HG03175 (cell line): ENCODE results near the gene EMP1.
A peak's percentile ranks its signal among the peaks of the same experiment; 100 is the strongest.

Experiments used
- ATAC-seq: cut with Tn5 transposase; IDR thresholded peaks from one replicate; pipeline ENCODE4 v1.9.1; 2021; ENCODE audit warnings: mild to moderate bottlenecking, moderate library complexity; ENCODE audit not compliant: unreplicated experiment

Gene EMP1

GRCh38 chr12:13195250-13195649 is 1.3 kb upstream of the EMP1 start:
- ATAC-seq = no peak

DNA sequence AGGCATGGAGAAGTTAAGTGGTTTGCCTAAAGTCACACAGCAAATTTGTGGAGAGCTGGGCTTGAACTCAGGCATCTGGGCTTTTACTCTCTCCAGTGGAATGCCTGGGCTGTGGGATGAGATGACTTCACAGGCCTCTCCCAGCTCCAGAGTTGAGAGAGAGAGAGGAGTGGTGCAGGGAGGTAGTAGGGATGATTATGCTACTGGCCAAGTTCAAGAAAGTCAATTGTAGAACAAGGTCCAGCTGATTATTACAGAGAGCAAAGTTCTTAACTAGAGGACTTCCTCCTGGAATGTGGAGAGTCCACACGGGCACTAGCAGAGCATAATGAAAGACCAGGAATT is 769 bp upstream of the EMP1 start:
- no peak for ATAC-seq

- no peak for ATAC-seq
Observed at GRCh38 chr12:13197032-13197431, 506 bp downstream of the EMP1 start.

DNA sequence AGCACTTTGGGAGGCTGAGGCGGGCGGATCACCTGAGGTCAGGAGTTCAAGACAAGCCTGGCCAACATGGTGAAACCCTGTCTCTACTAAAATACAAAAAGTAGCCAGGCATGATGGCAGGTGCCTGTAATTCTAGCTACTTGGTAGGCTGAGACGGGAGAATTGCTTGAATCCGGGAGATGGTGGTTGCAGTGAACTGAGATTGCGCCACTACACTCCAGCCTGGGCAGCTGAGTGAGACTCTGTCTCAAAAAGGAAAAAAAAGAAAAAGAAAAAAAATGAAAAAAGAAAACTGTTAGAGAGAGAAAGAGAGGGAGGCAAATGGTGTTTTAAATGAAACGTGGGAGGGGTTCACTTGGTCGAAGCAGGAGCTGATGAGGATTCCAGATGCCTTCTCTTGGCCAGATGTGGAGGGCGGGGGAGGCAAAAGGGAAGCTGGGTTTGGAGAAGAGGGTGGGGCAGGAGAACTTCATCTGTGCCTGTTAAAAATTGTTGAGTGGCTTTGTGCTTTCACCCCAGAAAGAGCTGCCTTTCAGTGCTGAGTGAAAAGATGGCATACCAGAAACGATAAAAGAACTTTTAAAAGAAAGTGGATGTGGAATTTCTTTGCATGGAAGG is 1.1 kb downstream of the EMP1 start:
- ATAC-seq = no peak

DNA sequence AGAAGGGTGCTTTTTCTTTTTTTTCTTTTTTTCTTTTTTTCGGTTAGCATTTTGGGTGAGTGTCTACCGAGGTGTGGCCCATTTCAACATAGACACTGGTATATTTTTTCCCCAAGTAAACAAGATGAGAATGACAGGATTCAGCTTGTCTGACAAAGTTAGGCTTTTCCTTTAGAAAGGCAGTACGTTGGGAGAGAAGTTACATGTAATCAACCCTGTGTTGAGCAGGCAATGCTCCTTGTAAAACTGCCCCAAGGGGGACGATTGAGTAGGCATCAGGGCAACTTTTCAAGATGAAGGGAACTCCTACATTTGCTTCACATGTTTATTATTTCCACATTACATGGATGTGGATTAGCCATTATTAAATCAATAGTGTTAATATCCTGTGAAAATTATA is 1.7 kb downstream of the EMP1 start:
- ATAC-seq = no peak

GRCh38 chr12:13198876-13199275 is 2.4 kb downstream of the EMP1 start:
- ATAC-seq = no peak

DNA sequence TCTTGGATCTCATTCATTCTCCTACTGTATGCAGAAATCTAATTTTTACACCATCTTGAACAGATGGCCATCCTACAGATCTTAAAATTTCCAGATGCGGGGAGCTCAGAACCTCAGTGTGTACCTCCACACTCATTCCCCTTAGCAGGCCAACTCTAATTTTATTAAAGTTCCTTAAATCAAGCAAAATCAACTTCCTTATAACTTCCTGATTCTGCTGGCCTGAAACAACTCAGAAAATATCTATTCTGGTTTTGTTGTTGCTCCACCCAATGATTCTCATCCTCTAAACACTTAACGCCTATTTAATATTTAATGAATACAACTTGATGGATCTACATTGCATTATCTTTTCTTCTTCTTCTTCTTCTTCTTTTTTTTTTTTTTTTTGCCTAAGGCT is 3.1 kb downstream of the EMP1 start:
- ATAC-seq = no peak

- no peak for ATAC-seq
Observed at GRCh38 chr12:13200841-13201240, 4.3 kb downstream of the EMP1 start.

DNA sequence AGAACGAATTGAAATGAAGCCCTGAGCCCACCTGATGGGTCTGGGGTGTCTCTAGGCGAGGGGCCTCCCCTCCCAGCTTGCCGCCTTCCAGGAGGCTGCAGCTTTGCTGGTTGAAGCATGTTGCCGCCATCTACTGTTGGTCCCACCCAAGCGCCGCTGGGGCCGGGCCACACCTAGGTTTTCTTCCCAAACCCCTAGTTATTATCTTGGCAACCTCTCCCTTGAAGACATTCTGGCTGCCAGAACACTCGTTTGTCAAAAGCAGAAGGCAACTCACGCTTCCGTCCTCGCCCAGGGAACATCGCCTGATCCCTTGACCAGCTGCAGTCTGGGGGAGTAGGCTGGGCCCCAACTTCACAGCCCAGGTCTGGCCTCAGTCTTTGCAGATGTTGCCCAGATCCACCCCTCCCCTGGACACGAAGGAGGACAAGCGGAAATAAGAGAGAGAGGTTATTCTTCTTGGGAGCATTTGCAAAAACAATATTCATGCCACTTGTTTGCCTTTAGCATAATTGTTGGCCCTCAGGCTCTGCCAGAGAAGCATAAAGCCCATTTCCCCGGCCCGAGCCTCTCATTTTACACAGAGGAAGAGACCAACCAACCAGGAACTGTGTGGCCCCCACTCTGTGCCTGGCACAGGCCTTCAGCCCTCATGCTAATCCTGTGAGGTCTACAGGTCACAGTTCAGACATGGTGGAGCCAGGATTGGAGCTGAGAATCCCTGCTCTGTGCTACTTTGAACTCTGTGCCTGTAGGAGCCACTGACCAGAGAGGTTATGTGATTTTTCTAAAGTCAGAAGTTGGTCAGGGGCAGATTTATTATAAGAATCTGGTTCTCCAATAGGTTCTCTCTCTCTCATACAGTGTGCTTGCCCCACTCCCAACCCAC is 6.8 kb downstream of the EMP1 start:
- ATAC-seq = no peak

DNA sequence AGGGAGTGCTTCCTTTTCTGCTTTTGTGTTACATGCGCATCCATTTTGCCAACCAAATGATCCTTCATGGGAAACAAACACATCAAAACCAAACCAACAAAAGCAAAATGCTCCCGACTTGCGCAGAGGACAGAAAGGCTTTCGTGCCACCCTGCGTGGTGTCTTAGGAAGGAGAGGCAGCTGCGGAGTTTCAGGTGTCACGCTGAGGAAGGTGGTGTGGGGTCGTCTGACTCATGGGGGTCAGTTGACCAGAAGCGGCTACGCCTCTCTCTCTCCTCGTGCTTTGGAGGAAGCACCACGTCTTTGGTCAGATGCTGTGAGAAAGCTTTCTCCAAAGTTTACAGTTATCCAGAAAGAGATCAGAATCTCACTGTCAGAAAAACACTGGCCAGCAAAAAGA is 7.9 kb downstream of the EMP1 start:
- ATAC-seq = no peak

DNA sequence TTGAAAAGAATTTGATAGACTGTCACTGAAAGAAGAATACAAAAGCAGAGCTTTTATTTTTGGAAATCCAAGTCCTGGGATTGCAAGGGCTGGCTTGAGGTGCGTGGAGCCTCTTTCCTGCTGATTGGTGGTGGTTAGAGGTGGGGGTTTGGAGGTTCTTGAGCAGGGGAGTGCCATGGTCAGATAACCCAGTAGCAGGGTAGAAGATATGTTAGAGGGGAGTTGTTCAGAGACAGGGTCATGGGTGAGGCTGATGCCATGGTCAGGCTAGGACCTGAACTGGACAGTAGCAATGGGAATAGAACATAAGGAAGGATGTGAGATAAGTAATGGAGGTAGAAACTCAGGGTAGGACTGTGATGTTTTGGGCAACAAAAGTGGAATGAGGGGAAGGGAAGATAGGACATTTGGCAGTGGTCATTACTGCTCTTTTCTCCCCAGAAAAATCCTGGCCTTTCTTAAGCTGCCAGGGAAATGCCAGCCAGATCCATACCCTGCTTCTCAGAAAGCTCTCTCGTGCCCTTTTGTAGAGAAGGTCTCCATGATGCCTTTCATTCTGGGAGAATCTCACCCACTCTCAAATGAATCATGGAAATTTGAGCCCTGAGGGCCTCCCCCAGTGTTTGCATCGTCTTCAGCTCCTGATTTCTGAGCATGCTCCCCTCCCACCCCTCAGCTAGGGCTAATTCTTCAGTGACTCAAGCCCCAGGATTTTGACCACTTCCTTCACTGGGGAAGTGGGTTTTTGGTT is 9.5 kb downstream of the EMP1 start:
- ATAC-seq = no peak

DNA sequence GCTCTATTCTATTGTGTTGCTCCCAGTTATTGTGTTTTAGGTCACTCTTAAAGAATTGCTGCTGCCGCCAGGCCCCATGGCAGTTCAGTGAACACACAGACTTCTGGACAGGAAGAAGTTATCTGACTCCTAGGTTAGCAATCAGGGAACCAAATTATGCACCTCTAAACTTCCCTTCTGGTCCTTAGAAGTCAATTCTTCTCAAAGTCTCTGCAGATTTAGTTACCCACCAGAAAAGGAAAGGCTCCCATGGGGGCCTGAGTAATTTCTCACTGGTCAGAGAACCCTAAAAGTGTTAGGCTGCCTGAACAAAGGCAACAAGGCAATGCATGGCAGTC is 10.0 kb downstream of the EMP1 start:
- no peak for ATAC-seq

- no peak for ATAC-seq
Observed at GRCh38 chr12:13208533-13209435, 12.3 kb downstream of the EMP1 start.

- ATAC-seq = no peak
Observed at GRCh38 chr12:13209436-13210235, 13.1 kb downstream of the EMP1 start.

DNA sequence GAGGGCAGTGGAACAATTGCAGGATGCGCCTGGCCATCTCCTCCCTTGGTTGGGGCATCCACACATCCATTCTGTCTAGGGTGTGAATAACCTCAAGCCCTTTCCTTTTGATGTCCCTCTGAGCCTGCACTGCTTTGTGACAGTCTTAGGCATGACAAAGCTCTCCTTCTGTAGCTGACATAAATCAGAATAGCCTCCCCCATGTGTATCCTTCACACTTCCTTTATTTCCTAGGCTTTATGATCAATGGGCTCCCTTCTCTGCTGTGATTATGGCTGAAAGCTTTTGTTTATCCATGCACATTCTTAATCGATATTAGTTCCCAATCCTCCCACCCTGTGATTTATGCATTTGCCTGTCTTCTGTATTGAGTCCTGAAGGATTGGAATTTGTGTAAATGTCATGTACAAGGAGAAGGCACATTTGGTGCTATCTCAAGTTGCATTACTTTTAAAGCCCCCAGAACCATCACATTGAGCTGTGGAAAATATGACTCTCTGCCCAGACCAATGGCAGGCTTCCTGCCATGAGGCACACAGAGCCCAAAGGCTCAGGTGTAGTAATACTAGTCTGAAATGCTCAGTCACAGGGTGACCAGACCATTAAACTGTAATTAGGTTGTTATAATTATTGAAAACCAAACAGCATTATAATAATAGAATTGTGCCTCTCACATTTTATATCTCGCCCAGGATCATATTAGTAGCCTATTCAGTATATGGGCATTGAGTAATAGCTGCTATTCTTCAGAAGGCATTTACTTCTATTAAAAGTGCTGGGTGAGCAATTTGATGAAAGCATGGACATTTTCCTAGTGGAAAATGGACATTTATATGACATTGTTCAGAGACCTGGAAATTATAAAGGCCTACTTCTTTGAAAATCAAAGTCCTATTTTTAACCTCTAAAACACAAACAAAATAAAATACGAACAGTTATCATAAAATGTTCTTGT is 14.0 kb downstream of the EMP1 start:
- no peak for ATAC-seq

DNA sequence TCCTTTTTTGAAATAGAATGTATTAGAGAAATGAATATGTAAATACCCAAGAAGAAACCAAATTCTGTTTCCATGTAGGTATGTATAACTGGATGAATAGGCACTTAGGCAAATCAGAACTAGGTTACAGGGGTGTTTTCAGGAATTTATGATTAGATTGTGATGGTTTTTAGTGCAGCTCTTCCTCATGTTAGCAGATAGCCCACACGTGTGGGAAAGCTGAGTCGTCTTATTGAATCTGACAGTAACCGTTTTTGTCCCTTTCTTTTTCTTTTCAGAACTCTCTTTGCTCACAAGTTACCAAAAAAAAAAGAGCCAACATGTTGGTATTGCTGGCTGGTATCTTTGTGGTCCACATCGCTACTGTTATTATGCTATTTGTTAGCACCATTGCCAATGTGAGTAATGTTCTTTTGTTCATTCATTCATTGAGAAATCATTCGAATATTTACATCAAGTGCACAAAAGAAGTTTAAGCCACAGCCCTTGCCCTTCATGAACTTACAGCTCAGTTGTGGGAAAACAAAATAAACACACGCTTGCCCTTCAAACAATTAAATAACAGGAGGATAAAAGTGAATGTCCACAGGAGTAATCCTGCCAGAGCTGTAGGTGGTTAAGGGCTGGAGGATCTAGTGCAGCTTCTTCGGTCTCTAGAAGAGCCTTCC is 14.8 kb downstream of the EMP1 start:
- no peak for ATAC-seq

GRCh38 chr12:13211859-13212664 is 15.5 kb downstream of the EMP1 start:
- ATAC-seq = peak; percentile 61

GRCh38 chr12:13215056-13215455 is 18.5 kb downstream of the EMP1 start:
- ATAC-seq = no peak
